ENCODE measurements around the gene CFAP74.

- no peak for TF ChIP-seq CTCF (IDR thresholded peaks at IDR 0.05)
- no peak for TF ChIP-seq POLR2A (IDR thresholded peaks at IDR 0.05)
Measured at GRCh38 chr1:2030076-2030871, 26.7 kb upstream of the CFAP74 start.

All from heart left ventricle (tissue), 13 donors.